Fibroblast of villous mesenchyme (primary cell): Measurements from ENCODE around the gene MED9. TPM values are rescaled to one million over a fixed set of nuclear protein-coding genes. Genes with fewer than 3 reads are reported as not detected.

Source experiments
- DNase-seq: peaks from one replicate; pipeline ENCODE4 v3.0.0-alpha.2; 2010; ENCODE audit warnings: low read depth
- H3K4me3 ChIP-seq: 2 replicates; pipeline ENCODE4 v1.5.1; 2011; ENCODE audit warnings: low read depth, mild to moderate bottlenecking, low read length
- CTCF ChIP-seq: IDR thresholded peaks from 2 replicates; pipeline ENCODE4 v1.5.1; 2012; ENCODE audit warnings: low read depth, mild to moderate bottlenecking, low read length; ENCODE audit not compliant: insufficient read depth
- total RNA-seq: library from RNA; depleted of rRNA; stranded (reverse); fragments of >200 nt; gene quantifications from 2 replicates; pipeline ENCODE4 v1.2.3, GENCODE V29; 2012

MED9 gene
- total RNA-seq, 1 donor, result 11.2 TPM

DNA sequence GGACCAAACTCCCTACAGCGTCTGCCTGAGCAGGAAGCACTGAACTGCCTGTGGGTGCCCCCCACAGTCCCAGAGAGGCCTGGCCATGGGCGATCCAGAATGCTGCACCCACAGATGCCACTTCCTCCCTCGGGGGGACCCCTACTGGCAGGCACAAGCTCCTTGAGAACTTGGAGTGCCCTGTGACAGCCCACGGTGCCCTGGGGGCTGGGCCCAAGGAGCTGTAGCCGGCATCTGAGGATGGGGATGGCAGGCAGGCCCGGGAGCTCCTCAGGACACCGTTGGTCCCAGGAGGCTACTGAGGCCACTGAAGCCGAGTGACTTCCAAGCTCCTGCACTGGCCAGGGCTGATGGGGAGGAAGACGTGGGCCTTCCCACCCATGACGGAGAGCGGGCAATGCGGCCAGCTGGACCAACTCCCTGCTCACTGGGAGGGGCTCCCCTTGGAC lies 34.5 kb downstream of the MED9 start:
- TF ChIP-seq CTCF, result no peak
- H3K4me3 ChIP-seq, result no peak overlapping the region
- DNase-seq, result no peak

DNA sequence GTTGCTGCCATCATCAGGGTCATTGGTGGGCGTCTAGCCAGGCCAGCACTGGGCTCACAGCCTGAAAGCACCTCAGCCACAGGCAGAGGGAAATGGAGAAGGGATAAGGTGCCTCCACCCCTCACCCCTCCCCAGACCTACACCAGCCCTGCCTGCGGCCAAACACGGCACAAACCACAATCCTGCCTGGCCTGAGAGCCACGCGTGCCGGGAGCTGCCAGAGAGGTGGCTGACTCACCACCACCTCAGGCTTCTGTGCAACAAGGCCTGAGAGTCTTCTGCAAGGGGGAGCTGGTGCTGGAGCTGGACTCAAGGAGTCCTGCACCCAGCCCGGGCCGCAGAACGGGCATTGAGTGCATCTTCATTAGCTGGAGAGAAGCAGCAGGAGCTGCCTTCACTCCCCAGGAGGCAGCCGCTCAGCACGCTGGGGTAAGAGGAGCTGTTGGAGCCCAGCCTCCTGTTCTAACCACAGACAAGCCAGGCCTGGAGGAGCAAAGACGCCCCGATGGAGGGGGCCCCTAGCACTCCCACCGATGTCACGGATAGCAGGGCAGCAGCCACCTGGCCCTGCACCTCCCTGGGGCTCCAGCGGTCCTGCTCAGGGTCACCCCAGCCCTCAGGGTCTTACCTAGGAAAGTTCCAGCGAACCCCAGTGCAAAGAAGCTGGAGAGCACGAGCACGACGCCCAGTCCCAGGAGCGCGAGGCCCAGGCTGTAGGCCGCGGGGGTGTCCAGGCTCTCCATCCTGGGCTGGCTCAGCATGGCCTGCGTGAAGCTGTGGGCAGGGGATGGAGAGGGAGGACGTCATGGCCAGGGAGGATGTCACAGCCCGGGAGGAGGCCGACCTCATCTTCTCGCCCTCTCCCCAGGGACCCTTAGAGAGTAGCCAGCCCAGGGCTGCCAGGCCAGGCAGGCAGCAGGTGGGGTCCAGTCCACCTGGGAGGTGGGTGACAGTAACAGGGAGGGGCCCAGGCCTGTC lies 35.4 kb downstream of the MED9 start:
- no peak overlapping the region for H3K4me3 ChIP-seq
- DNase-seq, result peak; percentile 82
- TF ChIP-seq CTCF, result no peak

GRCh38 chr17:17512866-17513265 lies 36.1 kb downstream of the MED9 start:
- no peak overlapping the region for H3K4me3 ChIP-seq
- DNase-seq, result no peak
- no peak for TF ChIP-seq CTCF

- no peak overlapping the region for H3K4me3 ChIP-seq
- no peak for DNase-seq
- TF ChIP-seq CTCF, result no peak
These were observed 36.8 kb downstream of the MED9 start for GRCh38 chr17:17513626-17514025.

DNA sequence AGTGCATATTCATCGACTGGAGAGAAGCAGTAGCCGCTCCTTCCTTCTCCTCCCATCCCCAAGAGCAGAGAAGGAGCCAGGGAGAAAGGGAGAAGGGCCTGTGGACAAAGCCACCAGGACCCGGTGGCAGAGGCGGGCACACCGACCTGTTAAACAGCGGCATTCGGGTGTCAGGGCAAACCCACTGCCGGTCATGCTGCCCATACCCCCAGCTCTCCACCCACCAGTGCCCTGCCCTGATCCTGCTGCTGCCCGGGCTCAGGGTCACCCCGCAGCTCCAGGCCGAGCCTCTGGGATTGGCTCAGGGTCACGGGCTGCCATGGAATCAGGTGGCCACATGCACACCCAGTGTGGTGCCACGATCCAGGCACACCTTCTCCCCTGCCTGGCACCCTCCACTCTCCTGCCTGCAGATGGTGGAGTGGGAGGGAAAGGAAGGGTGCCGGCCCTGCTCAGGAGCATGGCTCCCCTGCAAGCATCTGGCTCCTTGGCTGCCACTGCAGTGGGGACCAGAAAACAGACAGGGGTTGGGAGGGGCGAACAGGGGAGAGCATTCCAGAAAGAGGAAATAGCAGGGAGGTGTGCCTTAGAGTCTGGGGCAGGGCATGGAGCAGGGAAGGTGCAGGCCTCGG lies 37.7 kb downstream of the MED9 start:
- H3K4me3 ChIP-seq, result no peak overlapping the region
- TF ChIP-seq CTCF, result no peak
- DNase-seq, result no peak

- H3K4me3 ChIP-seq, result no peak overlapping the region
- peak; percentile 74 for DNase-seq
- TF ChIP-seq CTCF, result no peak
These were observed 38.5 kb downstream of the MED9 start for GRCh38 chr17:17514993-17515933.
